DND-41 (cell line): ENCODE results near the gene CTIF.

Experiments used
- ATAC-seq: fragments of 200-7000 bp; cut with Tn5 transposase; 3 replicates; pipeline ENCODE4 v1.9.1; 2021; ENCODE audit warnings: low read depth; ENCODE audit not compliant: insufficient read depth
- DNase-seq: peaks from one replicate; pipeline ENCODE4 v3.0.0-alpha.2; 2020
- H2AFZ ChIP-seq: 2 replicates; pipeline ENCODE4 v1.6.0; 2012; ENCODE audit warnings: low read depth, low read length
- H3K27ac ChIP-seq: 2 replicates; pipeline ENCODE4 v1.5.1; 2012; ENCODE audit warnings: low read length, inconsistent platforms
- H3K27me3 ChIP-seq: fragments of 200-600 bp; sonication (generic); 2 replicates; pipeline ENCODE4 v1.6.0; 2012; ENCODE audit warnings: low read length, mild to moderate bottlenecking, inconsistent platforms; ENCODE audit not compliant: insufficient read depth, poor library complexity
- H3K36me3 ChIP-seq: 2 replicates; pipeline ENCODE4 v1.5.1; 2012; ENCODE audit warnings: low read length, inconsistent platforms; ENCODE audit not compliant: insufficient read depth
- H3K4me1 ChIP-seq: 2 replicates; pipeline ENCODE4 v1.5.1; 2012; ENCODE audit warnings: mild to moderate bottlenecking, low read length; ENCODE audit not compliant: insufficient read depth
- H3K4me2 ChIP-seq: 2 replicates; pipeline ENCODE4 v1.6.0; 2012; ENCODE audit warnings: mild to moderate bottlenecking, moderate library complexity, low read length, inconsistent platforms; ENCODE audit not compliant: insufficient read depth
- H3K4me3 ChIP-seq, 2 experiments: fragments of 200-600 bp in 1 of 2; shearing (Covaris generic) in 1 of 2; 2 replicates each; pipeline ENCODE4 v1.5.1; 2012 to 2016; ENCODE audit warnings: inconsistent platforms in 2 of 2, low read length in 2 of 2, mild to moderate bottlenecking in 2 of 2, low read depth in 1 of 2, moderate library complexity in 1 of 2
- H3K79me2 ChIP-seq: 2 replicates; pipeline ENCODE4 v1.6.0; 2012; ENCODE audit warnings: low read length, inconsistent platforms; ENCODE audit not compliant: insufficient read depth
- H3K9ac ChIP-seq: 2 replicates; pipeline ENCODE4 v1.6.0; 2012; ENCODE audit warnings: low read depth, mild to moderate bottlenecking, inconsistent platforms, low read length, moderate library complexity
- H3K9me3 ChIP-seq: 2 replicates; pipeline ENCODE4 v1.5.1; 2012; ENCODE audit warnings: low read length, moderate library complexity, mild to moderate bottlenecking, inconsistent platforms; ENCODE audit not compliant: insufficient read depth, severe bottlenecking
- H4K20me1 ChIP-seq: 2 replicates; pipeline ENCODE4 v1.6.0; 2012; ENCODE audit warnings: low read length; ENCODE audit not compliant: insufficient read depth
- CTCF ChIP-seq: IDR thresholded peaks from 2 replicates; pipeline ENCODE4 v1.5.1; 2012; ENCODE audit warnings: borderline replicate concordance, low read length, moderate library complexity, mild to moderate bottlenecking; ENCODE audit not compliant: poor library complexity, severe bottlenecking; ENCODE audit errors: extremely low read depth
- EZH2 ChIP-seq: IDR thresholded peaks from 3 replicates; pipeline ENCODE4 v1.6.1; 2012; ENCODE audit warnings: borderline replicate concordance, low read depth, mild to moderate bottlenecking, moderate library complexity, low read length, inconsistent platforms; ENCODE audit not compliant: severe bottlenecking

CTIF gene

GRCh38 chr18:48902856-48903601 lies 364.2 kb downstream of the CTIF start:
- Histone ChIP-seq H3K4me2 (no peak overlapping the region), H3K4me3 (no peak overlapping the region), H3K36me3 (no peaks in the 10 kb centered on the region), H3K4me1 (no peaks in the 10 kb centered on the region), H2AFZ (no peak overlapping the region), H3K27ac (no peak overlapping the region), H3K9me3 (no peaks in the 10 kb centered on the region), H4K20me1 (no peaks in the 10 kb centered on the region), H3K79me2 (no peaks in the 10 kb centered on the region), H3K9ac (no peak overlapping the region), H3K27me3 (no peaks in the 10 kb centered on the region)
- ATAC-seq, result no peak
- TF ChIP-seq CTCF, result no peak
- TF ChIP-seq EZH2, result no peak
- DNase-seq, result no peak

- Histone ChIP-seq H2AFZ (no peak overlapping the region), H3K27me3 (no peaks in the 10 kb centered on the region), H3K9me3 (no peaks in the 10 kb centered on the region), H3K4me2 (no peak overlapping the region), H3K36me3 (no peaks in the 10 kb centered on the region), H4K20me1 (no peaks in the 10 kb centered on the region), H3K4me1 (0 out of 2 replicates have a peak, but pooled peaks cover 1% of the 10 kb centered on the region), H3K4me3 (no peak overlapping the region), H3K27ac (no peak overlapping the region), H3K79me2 (no peaks in the 10 kb centered on the region), H3K9ac (no peak overlapping the region)
- no peak for ATAC-seq
- TF ChIP-seq EZH2 (no peak), CTCF (no peak)
- DNase-seq, result no peak
These were observed 365.3 kb downstream of the CTIF start for GRCh38 chr18:48904091-48904490.

GRCh38 chr18:48904847-48905394 lies 366.1 kb downstream of the CTIF start:
- DNase-seq, result no peak
- Histone ChIP-seq H3K4me3 (no peak overlapping the region), H3K27ac (no peak overlapping the region), H3K36me3 (no peaks in the 10 kb centered on the region), H3K4me2 (no peak overlapping the region), H3K9ac (no peak overlapping the region), H4K20me1 (no peaks in the 10 kb centered on the region), H2AFZ (no peak overlapping the region), H3K27me3 (no peaks in the 10 kb centered on the region), H3K9me3 (no peaks in the 10 kb centered on the region), H3K79me2 (no peaks in the 10 kb centered on the region), H3K4me1 (peaks cover 6% of the 10 kb centered on the region)
- ATAC-seq, result no peak
- no peak for TF ChIP-seq EZH2
- TF ChIP-seq CTCF, result no peak

- H2AFZ ChIP-seq, result no peak overlapping the region
- H3K9me3 ChIP-seq, result no peaks in the 10 kb centered on the region
- no peak overlapping the region for H3K4me2 ChIP-seq
- H3K9ac ChIP-seq, result no peak overlapping the region
- ATAC-seq (no peak), DNase-seq (no peak)
- no peak overlapping the region for H3K27ac ChIP-seq
- H3K4me1 ChIP-seq, result peaks cover 8% of the 10 kb centered on the region
- no peaks in the 10 kb centered on the region for H3K36me3 ChIP-seq
- no peaks in the 10 kb centered on the region for H3K27me3 ChIP-seq
- TF ChIP-seq EZH2 (no peak), CTCF (no peak)
- no peaks in the 10 kb centered on the region for H3K79me2 ChIP-seq
- H4K20me1 ChIP-seq, result no peaks in the 10 kb centered on the region
- H3K4me3 ChIP-seq, result no peak overlapping the region
These were observed 366.7 kb downstream of the CTIF start for GRCh38 chr18:48905513-48905912.
